Thyroid gland (tissue), 4 donors: ENCODE measurements around the gene ARHGEF33.

ENCODE experiments used
- POLR2A ChIP-seq, 2 donors: fragments of 450-650 bp; IDR thresholded peaks; one replicate each; pipeline ENCODE4 v1.6.1; 2017; ENCODE audit warnings: antibody characterized with exemption in 2 of 2, mild to moderate bottlenecking in 2 of 2, moderate library complexity in 1 of 2
- TF ChIP-seq, protein P1 (sequence below), 6 experiments: fragments of 200-600 bp in 3 of 6; fragments of 450-650 bp in 3 of 6; sonication (generic) in 3 of 6; IDR thresholded peaks; one replicate each; pipeline ENCODE4 v1.5.1; 2016 to 2019; ENCODE audit warnings: antibody characterized with exemption in 6 of 6, mild to moderate bottlenecking in 2 of 6, inconsistent platforms in 1 of 6, moderate library complexity in 1 of 6

DNA sequence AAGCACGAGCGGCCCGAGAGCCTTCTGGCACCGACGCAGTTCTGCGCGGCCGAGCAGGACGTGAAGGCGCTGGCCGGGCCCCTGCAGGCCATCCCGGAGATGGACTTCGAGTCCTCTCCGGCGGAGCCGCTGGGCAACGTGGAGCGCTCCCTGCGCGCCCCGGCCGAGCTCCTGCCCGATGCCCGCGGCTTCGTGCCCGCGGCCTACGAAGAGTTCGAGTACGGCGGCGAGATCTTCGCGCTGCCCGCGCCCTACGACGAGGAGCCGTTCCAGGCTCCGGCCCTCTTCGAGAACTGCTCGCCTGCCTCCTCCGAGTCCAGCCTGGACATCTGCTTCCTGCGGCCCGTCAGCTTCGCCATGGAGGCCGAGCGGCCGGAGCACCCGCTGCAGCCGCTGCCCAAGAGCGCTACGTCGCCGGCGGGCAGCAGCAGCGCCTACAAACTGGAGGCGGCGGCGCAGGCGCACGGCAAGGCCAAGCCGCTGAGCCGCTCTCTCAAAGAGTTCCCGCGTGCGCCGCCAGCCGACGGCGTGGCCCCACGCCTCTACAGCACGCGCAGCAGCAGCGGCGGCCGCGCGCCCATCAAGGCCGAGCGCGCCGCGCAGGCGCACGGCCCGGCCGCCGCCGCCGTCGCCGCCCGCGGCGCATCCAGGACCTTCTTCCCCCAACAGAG lies 70.4 kb downstream of the ARHGEF33 start:
- TF ChIP-seq, protein P1, sequence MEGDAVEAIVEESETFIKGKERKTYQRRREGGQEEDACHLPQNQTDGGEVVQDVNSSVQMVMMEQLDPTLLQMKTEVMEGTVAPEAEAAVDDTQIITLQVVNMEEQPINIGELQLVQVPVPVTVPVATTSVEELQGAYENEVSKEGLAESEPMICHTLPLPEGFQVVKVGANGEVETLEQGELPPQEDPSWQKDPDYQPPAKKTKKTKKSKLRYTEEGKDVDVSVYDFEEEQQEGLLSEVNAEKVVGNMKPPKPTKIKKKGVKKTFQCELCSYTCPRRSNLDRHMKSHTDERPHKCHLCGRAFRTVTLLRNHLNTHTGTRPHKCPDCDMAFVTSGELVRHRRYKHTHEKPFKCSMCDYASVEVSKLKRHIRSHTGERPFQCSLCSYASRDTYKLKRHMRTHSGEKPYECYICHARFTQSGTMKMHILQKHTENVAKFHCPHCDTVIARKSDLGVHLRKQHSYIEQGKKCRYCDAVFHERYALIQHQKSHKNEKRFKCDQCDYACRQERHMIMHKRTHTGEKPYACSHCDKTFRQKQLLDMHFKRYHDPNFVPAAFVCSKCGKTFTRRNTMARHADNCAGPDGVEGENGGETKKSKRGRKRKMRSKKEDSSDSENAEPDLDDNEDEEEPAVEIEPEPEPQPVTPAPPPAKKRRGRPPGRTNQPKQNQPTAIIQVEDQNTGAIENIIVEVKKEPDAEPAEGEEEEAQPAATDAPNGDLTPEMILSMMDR (IDR thresholded peaks at IDR 0.05), result peak in 2 of 6 experiments; percentile 14 to 25
- peak in 1 of 2 donors; percentile 18 for TF ChIP-seq POLR2A (IDR thresholded peaks at IDR 0.05)
